Fibroblast of lung (primary cell): ENCODE results near the gene KDELR1. TPM values are rescaled to one million over a fixed set of nuclear protein-coding genes. Genes with fewer than 3 reads are reported as not detected.

Experiments
- DNase-seq, 2 donors: peaks; one replicate each; pipeline versions ENCODE4 v3.0.0 to v3.0.0-alpha.2; 2010; ENCODE audit warnings: low read depth in 2 of 2
- H2AFZ ChIP-seq: 2 replicates; pipeline ENCODE4 v1.5.1; 2012; ENCODE audit warnings: low read length, control low read depth, inconsistent platforms
- H3K27ac ChIP-seq: 2 replicates; pipeline ENCODE4 v1.5.1; 2011; ENCODE audit warnings: low read length, control low read depth; ENCODE audit not compliant: insufficient read depth
- H3K27me3 ChIP-seq: 2 replicates; pipeline ENCODE4 v1.5.1; 2011; ENCODE audit warnings: mild to moderate bottlenecking, low read length; ENCODE audit not compliant: control insufficient read depth, insufficient read depth
- H3K36me3 ChIP-seq: 2 replicates; pipeline ENCODE4 v1.5.1; 2011; ENCODE audit warnings: low read length; ENCODE audit not compliant: control insufficient read depth, insufficient read depth
- H3K4me1 ChIP-seq: 2 replicates; pipeline ENCODE4 v1.5.1; 2011; ENCODE audit warnings: low read length; ENCODE audit not compliant: control insufficient read depth, insufficient read depth; ENCODE audit errors: extremely low read depth
- H3K4me2 ChIP-seq: 2 replicates; pipeline ENCODE4 v1.5.1; 2011; ENCODE audit warnings: low read length, control low read depth; ENCODE audit not compliant: insufficient read depth; ENCODE audit errors: extremely low read depth
- H3K4me3 ChIP-seq, 4 experiments: fragments of 200-600 bp in 1 of 4; sonication (generic) in 1 of 4; replicated peaks in 1 of 4; 2 replicates each; pipeline ENCODE4 v1.5.1; 2011 to 2016; ENCODE audit warnings: low read length in 4 of 4, low read depth in 3 of 4, mild to moderate bottlenecking in 3 of 4, control low read depth in 2 of 4, inconsistent platforms in 1 of 4, mixed read lengths in 1 of 4; ENCODE audit not compliant: insufficient read depth in 1 of 4; ENCODE audit errors: control extremely low read depth in 1 of 4
- H3K79me2 ChIP-seq: 2 replicates; pipeline ENCODE4 v1.5.1; 2012; ENCODE audit warnings: mild to moderate bottlenecking, low read length, inconsistent platforms; ENCODE audit not compliant: control insufficient read depth, insufficient read depth
- H3K9ac ChIP-seq: 2 replicates; pipeline ENCODE4 v1.5.1; 2011; ENCODE audit warnings: mild to moderate bottlenecking, low read length, control low read depth; ENCODE audit not compliant: insufficient read depth
- H3K9me3 ChIP-seq: 2 replicates; pipeline ENCODE4 v1.5.1; 2012; ENCODE audit warnings: low read depth, low read length; ENCODE audit not compliant: control insufficient read depth, insufficient read depth
- H4K20me1 ChIP-seq: 2 replicates; pipeline ENCODE4 v1.5.1; 2011; ENCODE audit warnings: low read length; ENCODE audit not compliant: control insufficient read depth, insufficient read depth; ENCODE audit errors: extremely low read depth
- EZH2 ChIP-seq: IDR thresholded peaks from 2 replicates; pipeline ENCODE4 v1.5.1; 2012; ENCODE audit warnings: low read length, control low read depth, mild to moderate bottlenecking; ENCODE audit errors: missing control alignments
- polyA plus RNA-seq, 2 donors: library from polyadenylated mRNA; depleted of rRNA in 1 of 2; stranded (reverse) in 1 of 2; unstranded in 1 of 2; fragments of >200 nt; gene quantifications; 2 replicates each; pipeline ENCODE4 v1.2.1, GENCODE V29; 2011 to 2012; ENCODE audit warnings: missing spikeins in 1 of 2
- total RNA-seq: library from RNA; depleted of rRNA; stranded (reverse); fragments of >200 nt; gene quantifications from 2 replicates; pipeline ENCODE4 v1.2.1, GENCODE V29; 2014
- TF ChIP-seq, protein P1 (sequence below), 2 donors: IDR thresholded peaks in 1 of 2; conservative IDR thresholded peaks in 1 of 2; 1 replicate in 1 of 2; 2 replicates in 1 of 2; pipeline ENCODE4 v1.5.1; 2011 to 2012; ENCODE audit warnings: low read length in 2 of 2, control low read depth in 1 of 2, inconsistent platforms in 1 of 2, low read depth in 1 of 2, mild to moderate bottlenecking in 1 of 2

KDELR1 gene
- total and polyA plus RNA-seq, 2 donors (not counting 1 experiment from before 2014, with no cell fraction given) = 59.0 to 145 TPM

DNA sequence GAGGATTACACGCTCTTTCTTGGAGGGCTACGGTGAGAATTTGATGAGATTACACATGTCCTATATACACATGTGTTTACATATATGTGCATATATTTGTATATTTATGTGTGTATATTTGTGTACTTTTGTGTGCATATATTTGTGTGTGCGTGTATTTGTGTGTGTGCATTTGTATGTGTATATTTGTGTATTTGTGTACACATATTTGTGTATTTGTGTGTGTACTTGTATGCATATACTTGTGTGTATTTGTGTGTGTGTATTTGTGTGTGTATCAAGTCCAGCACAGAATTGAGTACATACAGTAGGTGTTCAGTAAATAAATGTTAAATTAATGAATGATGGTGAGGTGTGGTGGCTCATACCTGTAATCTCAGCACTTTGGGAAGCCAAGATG lies 29.4 kb downstream of the KDELR1 start:
- Histone ChIP-seq H3K27me3 (no peaks in the 10 kb centered on the region), H3K9ac (no peak overlapping the region), H3K27ac (no peak overlapping the region), H4K20me1 (no peaks in the 10 kb centered on the region), H3K36me3 (no peaks in the 10 kb centered on the region), H3K4me1 (peaks cover 6% of the 10 kb centered on the region), H2AFZ (no peak overlapping the region), H3K4me2 (no peak overlapping the region), H3K4me3 (no peak overlapping the region), H3K9me3 (no peaks in the 10 kb centered on the region), H3K79me2 (no peaks in the 10 kb centered on the region)
- TF ChIP-seq EZH2 = no peak
- TF ChIP-seq, protein P1, sequence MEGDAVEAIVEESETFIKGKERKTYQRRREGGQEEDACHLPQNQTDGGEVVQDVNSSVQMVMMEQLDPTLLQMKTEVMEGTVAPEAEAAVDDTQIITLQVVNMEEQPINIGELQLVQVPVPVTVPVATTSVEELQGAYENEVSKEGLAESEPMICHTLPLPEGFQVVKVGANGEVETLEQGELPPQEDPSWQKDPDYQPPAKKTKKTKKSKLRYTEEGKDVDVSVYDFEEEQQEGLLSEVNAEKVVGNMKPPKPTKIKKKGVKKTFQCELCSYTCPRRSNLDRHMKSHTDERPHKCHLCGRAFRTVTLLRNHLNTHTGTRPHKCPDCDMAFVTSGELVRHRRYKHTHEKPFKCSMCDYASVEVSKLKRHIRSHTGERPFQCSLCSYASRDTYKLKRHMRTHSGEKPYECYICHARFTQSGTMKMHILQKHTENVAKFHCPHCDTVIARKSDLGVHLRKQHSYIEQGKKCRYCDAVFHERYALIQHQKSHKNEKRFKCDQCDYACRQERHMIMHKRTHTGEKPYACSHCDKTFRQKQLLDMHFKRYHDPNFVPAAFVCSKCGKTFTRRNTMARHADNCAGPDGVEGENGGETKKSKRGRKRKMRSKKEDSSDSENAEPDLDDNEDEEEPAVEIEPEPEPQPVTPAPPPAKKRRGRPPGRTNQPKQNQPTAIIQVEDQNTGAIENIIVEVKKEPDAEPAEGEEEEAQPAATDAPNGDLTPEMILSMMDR (conservative IDR thresholded peaks at IDR 0.05 in 1 of 2, IDR thresholded peaks at IDR 0.05 in 1 of 2; ENCODE audit: low read depth in 1 of 2, low read length in 2 of 2) = no peak
- no peak for DNase-seq

DNA sequence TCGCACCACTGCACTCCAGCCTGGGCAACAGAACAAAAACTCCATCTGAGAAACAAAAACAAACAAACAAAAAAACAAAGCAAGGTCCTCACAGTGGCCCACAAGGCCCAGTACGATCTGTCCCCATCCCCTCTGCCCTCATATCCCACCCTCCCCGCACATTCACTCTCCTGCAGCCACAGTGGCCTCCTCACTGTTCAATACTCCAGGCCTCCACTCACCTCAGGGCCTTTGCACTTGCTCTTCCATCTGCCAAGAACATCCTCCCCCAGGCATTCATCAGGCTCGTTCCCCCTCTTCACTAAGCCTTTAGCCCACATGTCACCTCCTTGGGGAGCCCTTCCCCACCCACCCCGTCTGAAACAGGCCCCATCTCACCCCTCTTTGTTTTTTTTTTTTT lies 32.2 kb downstream of the KDELR1 start:
- H3K27ac ChIP-seq = no peak overlapping the region
- H3K36me3 ChIP-seq = no peaks in the 10 kb centered on the region
- no peaks in the 10 kb centered on the region for H4K20me1 ChIP-seq
- no peaks in the 10 kb centered on the region for H3K79me2 ChIP-seq
- H3K4me2 ChIP-seq = no peak overlapping the region
- DNase-seq = no peak
- H3K9me3 ChIP-seq = no peaks in the 10 kb centered on the region
- no peak overlapping the region for H2AFZ ChIP-seq
- H3K9ac ChIP-seq = no peak overlapping the region
- no peak overlapping the region for H3K4me3 ChIP-seq
- TF ChIP-seq, protein P1 (conservative IDR thresholded peaks at IDR 0.05 in 1 of 2, IDR thresholded peaks at IDR 0.05 in 1 of 2; ENCODE audit: low read depth in 1 of 2, low read length in 2 of 2) = no peak
- TF ChIP-seq EZH2 = no peak
- no peaks in the 10 kb centered on the region for H3K27me3 ChIP-seq
- peaks cover 3% of the 10 kb centered on the region for H3K4me1 ChIP-seq

DNA sequence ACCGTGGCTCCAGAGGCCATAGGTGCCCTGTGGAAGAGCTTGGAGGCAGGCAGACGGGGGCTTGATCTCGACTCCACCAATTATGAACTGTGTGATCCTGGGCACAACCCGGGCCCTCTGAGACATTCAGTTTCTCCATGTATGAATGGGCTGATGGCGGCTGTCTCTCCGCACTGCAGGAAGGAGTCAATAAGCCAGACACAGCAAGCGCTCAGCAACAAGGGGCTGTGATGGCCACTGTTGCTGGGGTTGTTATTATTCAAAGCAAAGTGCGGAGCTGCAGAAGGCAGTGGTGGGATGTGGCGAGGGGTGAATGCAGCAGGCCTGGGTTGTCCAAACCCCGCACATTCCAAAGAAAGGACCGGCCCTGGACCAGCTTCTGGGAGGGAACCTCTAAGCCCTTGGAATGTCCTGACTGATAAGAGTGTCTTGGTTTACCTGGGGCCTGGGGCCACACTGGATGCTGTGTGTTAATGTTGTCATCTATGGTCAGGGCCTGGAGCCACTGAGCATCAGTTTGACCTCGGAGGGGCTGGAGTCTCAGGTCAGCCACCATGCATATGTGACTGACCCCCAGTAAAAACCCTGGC lies 35.9 kb downstream of the KDELR1 start:
- H3K79me2 ChIP-seq = no peaks in the 10 kb centered on the region
- H3K4me3 ChIP-seq = no peak overlapping the region
- H2AFZ ChIP-seq = no peak overlapping the region
- H3K27ac ChIP-seq = no peak overlapping the region
- TF ChIP-seq EZH2 = no peak
- TF ChIP-seq, protein P1 (conservative IDR thresholded peaks at IDR 0.05 in 1 of 2, IDR thresholded peaks at IDR 0.05 in 1 of 2; ENCODE audit: low read depth in 1 of 2, low read length in 2 of 2) = no peak
- no peaks in the 10 kb centered on the region for H3K4me1 ChIP-seq
- H3K9me3 ChIP-seq = no peaks in the 10 kb centered on the region
- no peaks in the 10 kb centered on the region for H3K27me3 ChIP-seq
- no peak for DNase-seq
- no peak overlapping the region for H3K9ac ChIP-seq
- no peak overlapping the region for H3K4me2 ChIP-seq
- no peaks in the 10 kb centered on the region for H4K20me1 ChIP-seq
- no peaks in the 10 kb centered on the region for H3K36me3 ChIP-seq
